22Rv1 (cell line): ENCODE results near the gene PLCB1.

ENCODE experiments used
- ZFX ChIP-seq: fragments of 450-650 bp; IDR thresholded peaks from 2 replicates; pipeline ENCODE4 v1.6.1; 2017; ENCODE audit warnings: antibody characterized with exemption, borderline replicate concordance
- TF ChIP-seq, protein P1 (sequence below): fragments of 450-650 bp; IDR thresholded peaks from 2 replicates; pipeline ENCODE4 v1.5.1; 2017; ENCODE audit warnings: mild to moderate bottlenecking

DNA sequence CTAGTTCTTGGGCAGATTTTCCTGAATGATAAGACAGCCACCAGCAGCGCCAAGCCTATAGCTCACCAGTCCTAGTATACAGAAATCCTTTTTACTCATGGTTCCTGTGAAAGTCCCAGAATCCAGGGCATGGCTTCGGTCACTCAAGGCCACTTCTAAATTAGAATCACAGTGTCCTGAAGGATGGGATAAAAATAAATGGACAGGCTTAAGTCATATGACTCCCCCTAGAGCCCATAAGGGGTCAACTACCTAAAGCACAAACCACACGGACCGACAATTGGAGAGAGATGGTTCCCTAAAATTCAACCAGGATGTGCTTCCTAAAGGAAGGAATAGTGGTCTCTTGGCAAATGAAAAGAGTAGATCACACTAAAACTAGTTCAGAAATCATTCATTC lies 532.7 kb downstream of the PLCB1 start:
- TF ChIP-seq, protein P1, sequence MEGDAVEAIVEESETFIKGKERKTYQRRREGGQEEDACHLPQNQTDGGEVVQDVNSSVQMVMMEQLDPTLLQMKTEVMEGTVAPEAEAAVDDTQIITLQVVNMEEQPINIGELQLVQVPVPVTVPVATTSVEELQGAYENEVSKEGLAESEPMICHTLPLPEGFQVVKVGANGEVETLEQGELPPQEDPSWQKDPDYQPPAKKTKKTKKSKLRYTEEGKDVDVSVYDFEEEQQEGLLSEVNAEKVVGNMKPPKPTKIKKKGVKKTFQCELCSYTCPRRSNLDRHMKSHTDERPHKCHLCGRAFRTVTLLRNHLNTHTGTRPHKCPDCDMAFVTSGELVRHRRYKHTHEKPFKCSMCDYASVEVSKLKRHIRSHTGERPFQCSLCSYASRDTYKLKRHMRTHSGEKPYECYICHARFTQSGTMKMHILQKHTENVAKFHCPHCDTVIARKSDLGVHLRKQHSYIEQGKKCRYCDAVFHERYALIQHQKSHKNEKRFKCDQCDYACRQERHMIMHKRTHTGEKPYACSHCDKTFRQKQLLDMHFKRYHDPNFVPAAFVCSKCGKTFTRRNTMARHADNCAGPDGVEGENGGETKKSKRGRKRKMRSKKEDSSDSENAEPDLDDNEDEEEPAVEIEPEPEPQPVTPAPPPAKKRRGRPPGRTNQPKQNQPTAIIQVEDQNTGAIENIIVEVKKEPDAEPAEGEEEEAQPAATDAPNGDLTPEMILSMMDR = no peak; the same call in 1 of the 2 replicates
- TF ChIP-seq ZFX = no peak
